DMS 273 treated with DMSO at 0.1 percent for 48 hours (cell line): Measurements from ENCODE around the gene DYRK3.
"Not testable (repeated sequence)": the region's sequence is repeated elsewhere in the genome, so short reads cannot be mapped to it uniquely, and the experiment has no call there.

Experiments used
- DNase-seq: peaks from one replicate; lab custom pipeline; 2025; lab: John Stamatoyannopoulos, UW

The DYRK3 gene

GRCh38 chr1:206631085-206631509 lies 4.2 kb upstream of the DYRK3 start:
- peak; percentile 88 for DNase-seq

GRCh38 chr1:206633708-206634121 lies 1.6 kb upstream of the DYRK3 start:
- no peak for DNase-seq

- DNase-seq = peak; percentile 51
Observed at GRCh38 chr1:206634365-206635079, 814 bp upstream of the DYRK3 start.

- DNase-seq = no peak
Observed at GRCh38 chr1:206635978-206636345, 626 bp downstream of the DYRK3 start.

- DNase-seq = no peak
Observed at GRCh38 chr1:206636671-206637070, 1.3 kb downstream of the DYRK3 start.

GRCh38 chr1:206637605-206638004 lies 2.3 kb downstream of the DYRK3 start:
- no peak for DNase-seq

- not testable (repeated sequence) for DNase-seq
Observed at GRCh38 chr1:206642074-206642473, 6.7 kb downstream of the DYRK3 start.

- no peak for DNase-seq
Observed at GRCh38 chr1:206643118-206643698, 7.9 kb downstream of the DYRK3 start.

GRCh38 chr1:206646504-206646903 lies 11.2 kb downstream of the DYRK3 start:
- DNase-seq = no peak

GRCh38 chr1:206647224-206647623 lies 11.9 kb downstream of the DYRK3 start:
- DNase-seq = no peak

GRCh38 chr1:206649261-206649921 lies 14.1 kb downstream of the DYRK3 start:
- DNase-seq = no peak

GRCh38 chr1:206651014-206651413 lies 15.7 kb downstream of the DYRK3 start:
- DNase-seq = no peak

- DNase-seq = no peak
Observed at GRCh38 chr1:206651958-206652890, 16.9 kb downstream of the DYRK3 start.

GRCh38 chr1:206653715-206654459 lies 18.6 kb downstream of the DYRK3 start:
- DNase-seq = no peak

- no peak for DNase-seq
Observed at GRCh38 chr1:206654828-206655227, 19.5 kb downstream of the DYRK3 start.

GRCh38 chr1:206655471-206655882 lies 20.1 kb downstream of the DYRK3 start:
- DNase-seq = peak; percentile 32

- DNase-seq = no peak
Observed at GRCh38 chr1:206656936-206657335, 21.6 kb downstream of the DYRK3 start.

- no peak for DNase-seq
Observed at GRCh38 chr1:206657751-206658150, 22.4 kb downstream of the DYRK3 start.

- no peak for DNase-seq
Observed at GRCh38 chr1:206658264-206658980, 23.1 kb downstream of the DYRK3 start.

- DNase-seq = no peak
Observed at GRCh38 chr1:206658981-206659273, 23.6 kb downstream of the DYRK3 start.

- DNase-seq = no peak
Observed at GRCh38 chr1:206660136-206660535, 24.8 kb downstream of the DYRK3 start.
